Tibial artery (tissue), 4 donors: ENCODE results near the gene RSPH9.
A peak's percentile ranks its signal among the peaks of the same experiment; 100 is the strongest.

Experiments
- DNase-seq, 2 donors: peaks; one replicate each; pipeline ENCODE4 v3.0.0-alpha.2; 2019
- H3K27ac ChIP-seq, 2 donors: fragments of 200-600 bp; sonication (generic) in 1 of 2; 1 replicate in 1 of 2; 2 replicates in 1 of 2; pipeline ENCODE4 v1.5.1; 2018 to 2019; ENCODE audit warnings: mild to moderate bottlenecking in 1 of 2
- H3K27me3 ChIP-seq, 2 donors: fragments of 200-600 bp; sonication (generic) in 1 of 2; one replicate each; pipeline versions ENCODE4 v1.5.1 to v1.6.0; 2016 to 2019
- H3K36me3 ChIP-seq, 3 donors: fragments of 200-600 bp; sonication (generic) in 2 of 3; one replicate each; pipeline ENCODE4 v1.5.1; 2016 to 2019; ENCODE audit warnings: mild to moderate bottlenecking in 2 of 3
- H3K4me1 ChIP-seq, 4 donors: fragments of 200-600 bp; sonication (generic) in 2 of 4; 1 replicate in 3 of 4; 2 replicates in 1 of 4; pipeline ENCODE4 v1.5.1; 2016 to 2019
- H3K4me3 ChIP-seq, 2 donors: fragments of 200-600 bp; sonication (generic) in 1 of 2; 1 replicate in 1 of 2; 2 replicates in 1 of 2; pipeline ENCODE4 v1.5.1; 2018 to 2019; ENCODE audit warnings: mild to moderate bottlenecking in 2 of 2
- H3K9me3 ChIP-seq, 3 donors: fragments of 200-600 bp; sonication (generic) in 1 of 3; one replicate each; pipeline ENCODE4 v1.5.1; 2016 to 2019
- intact Hi-C: fragments of 100-400 bp; cut with DNase I; formaldehyde crosslinking; loops from one replicate; pipeline ENCODE4 v1.15.0; 2023; ENCODE audit warnings: low total_unique reads
- TF ChIP-seq, protein P1 (sequence below), 2 experiments: fragments of 200-600 bp in 1 of 2; fragments of 450-650 bp in 1 of 2; IDR thresholded peaks; one replicate each; pipeline ENCODE4 v1.5.1; 2017 to 2019; ENCODE audit warnings: antibody characterized with exemption in 2 of 2, mild to moderate bottlenecking in 1 of 2, moderate library complexity in 1 of 2

RSPH9 gene

GRCh38 chr6:43703512-43704429, 58.9 kb downstream of the RSPH9 start:
- DNase-seq, result no peak
- intact Hi-C loops, result loop anchor here (5.0 to 10.0 kb wide), 2 partner anchors 61 to 71 kb away; no protein-coding TSS in a partner anchor
- peaks cover 0 to 31% (median 24%) of the 10 kb centered on the region in 4 donors for H3K4me1 ChIP-seq
- no peaks in the 10 kb centered on the region for H3K9me3 ChIP-seq
- TF ChIP-seq, protein P1, sequence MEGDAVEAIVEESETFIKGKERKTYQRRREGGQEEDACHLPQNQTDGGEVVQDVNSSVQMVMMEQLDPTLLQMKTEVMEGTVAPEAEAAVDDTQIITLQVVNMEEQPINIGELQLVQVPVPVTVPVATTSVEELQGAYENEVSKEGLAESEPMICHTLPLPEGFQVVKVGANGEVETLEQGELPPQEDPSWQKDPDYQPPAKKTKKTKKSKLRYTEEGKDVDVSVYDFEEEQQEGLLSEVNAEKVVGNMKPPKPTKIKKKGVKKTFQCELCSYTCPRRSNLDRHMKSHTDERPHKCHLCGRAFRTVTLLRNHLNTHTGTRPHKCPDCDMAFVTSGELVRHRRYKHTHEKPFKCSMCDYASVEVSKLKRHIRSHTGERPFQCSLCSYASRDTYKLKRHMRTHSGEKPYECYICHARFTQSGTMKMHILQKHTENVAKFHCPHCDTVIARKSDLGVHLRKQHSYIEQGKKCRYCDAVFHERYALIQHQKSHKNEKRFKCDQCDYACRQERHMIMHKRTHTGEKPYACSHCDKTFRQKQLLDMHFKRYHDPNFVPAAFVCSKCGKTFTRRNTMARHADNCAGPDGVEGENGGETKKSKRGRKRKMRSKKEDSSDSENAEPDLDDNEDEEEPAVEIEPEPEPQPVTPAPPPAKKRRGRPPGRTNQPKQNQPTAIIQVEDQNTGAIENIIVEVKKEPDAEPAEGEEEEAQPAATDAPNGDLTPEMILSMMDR (IDR thresholded peaks at IDR 0.05), result no peak
- no peaks in the 10 kb centered on the region for H3K36me3 ChIP-seq
- no peak overlapping the region for H3K4me3 ChIP-seq
- peak overlapping the region; percentile 79 to 82 for H3K27ac ChIP-seq
- H3K27me3 ChIP-seq, result no peaks in the 10 kb centered on the region

DNA sequence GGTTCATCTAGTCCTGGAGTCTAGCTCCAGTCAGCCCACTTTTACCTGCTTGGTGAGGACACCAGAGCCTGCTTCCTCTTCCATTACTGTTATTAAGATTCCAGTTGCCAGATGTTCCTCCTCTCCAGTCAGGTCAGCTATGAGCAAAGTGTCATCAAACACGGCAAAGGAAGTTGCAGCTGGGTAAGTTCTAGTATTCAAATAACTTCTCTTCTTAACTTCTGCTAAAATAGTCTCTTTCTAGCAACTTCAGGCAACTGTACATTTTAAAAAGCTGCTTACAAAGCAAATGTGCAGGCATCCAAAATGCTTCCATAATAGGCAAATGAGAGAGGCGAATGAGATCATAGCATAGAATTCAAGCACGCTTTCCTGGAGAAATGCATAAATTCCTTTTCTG, 61.2 kb downstream of the RSPH9 start:
- Histone ChIP-seq H3K27ac (peak overlapping the region in 1 of 2 donors; percentile 9), H3K4me3 (no peak overlapping the region), H3K27me3 (peaks cover 0 to 3% of the 10 kb centered on the region in 2 donors), H3K9me3 (no peaks in the 10 kb centered on the region), H3K4me1 (peaks cover 0 to 28% (median 21%) of the 10 kb centered on the region in 4 donors), H3K36me3 (no peaks in the 10 kb centered on the region)
- TF ChIP-seq, protein P1 (IDR thresholded peaks at IDR 0.05), result no peak
- no peak for DNase-seq
- intact Hi-C loops, result loop anchor here (10.0 kb wide), 1 partner anchor 59 kb away; no protein-coding TSS in a partner anchor

- intact Hi-C loops, result loop anchor here (10.0 kb wide), 1 partner anchor 58 kb away; no protein-coding TSS in a partner anchor
- TF ChIP-seq, protein P1 (IDR thresholded peaks at IDR 0.05), result no peak
These were observed 62.0 kb downstream of the RSPH9 start for GRCh38 chr6:43706788-43707187.

GRCh38 chr6:43707269-43707668, 62.4 kb downstream of the RSPH9 start:
- Histone ChIP-seq H3K27ac (no peak overlapping the region), H3K4me1 (peaks cover 0 to 21% (median 18%) of the 10 kb centered on the region in 4 donors), H3K36me3 (no peaks in the 10 kb centered on the region), H3K9me3 (no peaks in the 10 kb centered on the region), H3K27me3 (peaks cover 0 to 3% of the 10 kb centered on the region in 2 donors), H3K4me3 (no peak overlapping the region)
- no peak for DNase-seq
- intact Hi-C loops, result loop anchor here (10.0 kb wide), 1 partner anchor 58 kb away; no protein-coding TSS in a partner anchor
- TF ChIP-seq, protein P1 (IDR thresholded peaks at IDR 0.05), result no peak

More at GRCh38 chr6:43706788-43707187, 62.0 kb downstream of the RSPH9 start:
- H3K36me3 ChIP-seq, result no peaks in the 10 kb centered on the region
- no peak for DNase-seq
- H3K27ac ChIP-seq, result no peak overlapping the region
- H3K4me3 ChIP-seq, result no peak overlapping the region
- peaks cover 0 to 3% of the 10 kb centered on the region in 2 donors for H3K27me3 ChIP-seq
- H3K9me3 ChIP-seq, result no peaks in the 10 kb centered on the region
- H3K4me1 ChIP-seq, result peaks cover 0 to 25% (median 21%) of the 10 kb centered on the region in 4 donors

- DNase-seq, result no peak
- Histone ChIP-seq H3K9me3 (no peaks in the 10 kb centered on the region), H3K27ac (no peak overlapping the region), H3K4me1 (peaks cover 0 to 16% (median 14%) of the 10 kb centered on the region in 4 donors), H3K36me3 (no peaks in the 10 kb centered on the region), H3K4me3 (no peak overlapping the region), H3K27me3 (peaks cover 0 to 3% of the 10 kb centered on the region in 2 donors)
- TF ChIP-seq, protein P1 (IDR thresholded peaks at IDR 0.05), result no peak
- intact Hi-C loops, result loop anchor here (10.0 kb wide), 1 partner anchor 57 kb away; no protein-coding TSS in a partner anchor
These were observed 62.9 kb downstream of the RSPH9 start for GRCh38 chr6:43707767-43708166.
